B cell (primary cell): ENCODE measurements around the gene AMOTL1. TPM values are rescaled to one million over a fixed set of nuclear protein-coding genes. Genes with fewer than 3 reads are reported as not detected.

Source experiments
- ATAC-seq: fragments of 200-7000 bp; cut with Tn5 transposase; one replicate; pipeline ENCODE4 v1.10.0; 2021; ENCODE audit warnings: low read depth, mild to moderate bottlenecking, moderate number of reproducible peaks, moderate library complexity
- CTCF ChIA-PET: fragments of 350-600 bp; sonication (Branson Sonifier 250); formaldehyde crosslinking; loops from one replicate; lab custom pipeline; 2021; ENCODE audit warnings: antibody characterized with exemption, inconsistent platforms; lab: Charles Lee
- POLR2A ChIA-PET: fragments of 350-600 bp; sonication (Branson Sonifier 250); formaldehyde crosslinking; loops from one replicate; lab custom pipeline; 2021; ENCODE audit warnings: antibody characterized with exemption; lab: Charles Lee
- DNase-seq: peaks from one replicate; pipeline ENCODE4 v3.0.0; 2013
- H2AFZ ChIP-seq: 2 replicates; pipeline ENCODE4 v1.6.1; 2012; ENCODE audit warnings: mild to moderate bottlenecking, low read depth, low read length; ENCODE audit not compliant: insufficient read depth, poor library complexity, severe bottlenecking
- H3K27ac ChIP-seq, 2 donors: 1 replicate in 1 of 2; 2 replicates in 1 of 2; pipeline ENCODE4 v1.5.1; 2012 to 2013; ENCODE audit warnings: low read length in 2 of 2, mild to moderate bottlenecking in 2 of 2, moderate library complexity in 1 of 2
- H3K27me3 ChIP-seq, 4 experiments: fragments of 200-600 bp in 1 of 4; sonication (generic) in 1 of 4; replicated peaks in 1 of 4; 1 replicate in 2 of 4; 2 replicates in 2 of 4; pipeline versions ENCODE4 v1.6.1 to v1.7.0; 2013 to 2016; ENCODE audit warnings: low read length in 3 of 4, mild to moderate bottlenecking in 2 of 4, mixed read lengths in 1 of 4, moderate library complexity in 1 of 4; ENCODE audit not compliant: insufficient read depth in 4 of 4, control insufficient read depth in 3 of 4; ENCODE audit errors: control extremely low read depth in 1 of 4
- H3K36me3 ChIP-seq, 2 experiments: replicated peaks in 1 of 2; 1 replicate in 1 of 2; 2 replicates in 1 of 2; pipeline versions ENCODE4 v1.6.1 to v1.7.1; 2013; ENCODE audit warnings: low read length in 1 of 2; ENCODE audit not compliant: insufficient read depth in 2 of 2, control insufficient read depth in 1 of 2; ENCODE audit errors: control extremely low read depth in 1 of 2, extremely low read depth in 1 of 2
- H3K4me1 ChIP-seq, 2 donors: fragments of 200-600 bp in 1 of 2; sonication (generic) in 1 of 2; 1 replicate in 1 of 2; 2 replicates in 1 of 2; pipeline versions ENCODE4 v1.5.1 to v1.6.1; 2013 to 2017; ENCODE audit warnings: low read length in 2 of 2; ENCODE audit not compliant: control insufficient read depth in 2 of 2, insufficient read depth in 2 of 2
- H3K4me2 ChIP-seq: replicated peaks from 2 replicates; pipeline ENCODE3; 2012; ENCODE audit warnings: mild to moderate bottlenecking, low read depth, low read length; ENCODE audit not compliant: poor library complexity, severe bottlenecking
- H3K4me3 ChIP-seq, 5 experiments: fragments of 200-600 bp in 1 of 5; sonication (generic) in 1 of 5; 1 replicate in 3 of 5; 2 replicates in 2 of 5; pipeline versions ENCODE4 v1.5.1 to v1.7.0; 2011 to 2016; ENCODE audit warnings: low read length in 4 of 5, mild to moderate bottlenecking in 4 of 5, low read depth in 2 of 5, control low read depth in 1 of 5, moderate library complexity in 1 of 5; ENCODE audit not compliant: insufficient read depth in 1 of 5; ENCODE audit errors: control extremely low read depth in 1 of 5, extremely low read depth in 1 of 5
- H3K79me2 ChIP-seq: fragments of 200-600 bp; sonication (generic); one replicate; pipeline ENCODE4 v1.6.0; 2016; ENCODE audit warnings: low read length; ENCODE audit not compliant: control insufficient read depth, insufficient read depth
- H3K9ac ChIP-seq: fragments of 200-600 bp; sonication (generic); 2 replicates; pipeline ENCODE4 v1.6.1; 2017; ENCODE audit warnings: mild to moderate bottlenecking, low read length, moderate library complexity
- H3K9me3 ChIP-seq, 3 donors: one replicate each; pipeline versions ENCODE4 v1.6.1 to v1.7.1; 2013; ENCODE audit warnings: low read length in 2 of 3; ENCODE audit not compliant: control insufficient read depth in 2 of 3, insufficient read depth in 1 of 3; ENCODE audit errors: control extremely low read depth in 1 of 3
- H4K20me1 ChIP-seq: 2 replicates; pipeline ENCODE4 v1.6.0; 2012; ENCODE audit warnings: mild to moderate bottlenecking, low read length; ENCODE audit not compliant: insufficient read depth, control insufficient read depth, poor library complexity, severe bottlenecking
- H3K27ac Mint-ChIP-seq: one replicate; pipeline ENCODE4 v1.8.0; 2021; ENCODE audit warnings: mixed read lengths
- H3K27me3 Mint-ChIP-seq: one replicate; pipeline ENCODE4 v1.8.0; 2021; ENCODE audit warnings: mixed read lengths
- H3K4me1 Mint-ChIP-seq: one replicate; pipeline ENCODE4 v1.8.0; 2021; ENCODE audit warnings: mixed read lengths
- H3K4me3 Mint-ChIP-seq: one replicate; pipeline ENCODE4 v1.8.0; 2021; ENCODE audit warnings: mixed read lengths
- H3K9me3 Mint-ChIP-seq: one replicate; pipeline ENCODE4 v1.8.0; 2022; ENCODE audit warnings: mixed read lengths; ENCODE audit not compliant: insufficient read depth
- EZH2 ChIP-seq: IDR thresholded peaks from 2 replicates; pipeline ENCODE4 v1.6.1; 2012; ENCODE audit warnings: borderline replicate concordance, low read depth, mild to moderate bottlenecking, moderate library complexity, low read length; ENCODE audit not compliant: insufficient read depth, poor library complexity, severe bottlenecking
- WGBS: methylation state at CpG from one replicate; pipeline ENCODE4 v1.1.5; 2013; ENCODE audit warnings: missing lambda C conversion rate; ENCODE audit not compliant: insufficient coverage; 5-methylcytosine and 5-hydroxymethylcytosine counted together
- intact Hi-C: fragments of 100-400 bp; cut with micrococcal nuclease; formaldehyde crosslinking; loops from one replicate; pipeline ENCODE4 v1.10.0; 2022
- polyA plus RNA-seq: library from polyadenylated mRNA; depleted of rRNA; stranded (reverse); fragments of >200 nt; gene quantifications from 2 replicates; pipeline ENCODE4 v1.2.3, GENCODE V29; 2012
- total RNA-seq, 2 donors: library from RNA; stranded (reverse); fragments of 120-200 nt in 1 of 2; gene quantifications; 1 replicate in 1 of 2; 2 replicates in 1 of 2; pipeline versions ENCODE4 v1.2.3 to v1.2.4, GENCODE V29; 2013 to 2022
- TF ChIP-seq, protein P1 (sequence below): fragments of 200-600 bp; IDR thresholded peaks from one replicate; pipeline ENCODE4 v1.8.0; 2022; ENCODE audit warnings: antibody characterized with exemption, mild to moderate bottlenecking

Gene AMOTL1
- total and polyA plus RNA-seq, 2 donors (not counting 1 experiment from before 2014, with no cell fraction given) = 0.04 to 0.30 TPM

DNA sequence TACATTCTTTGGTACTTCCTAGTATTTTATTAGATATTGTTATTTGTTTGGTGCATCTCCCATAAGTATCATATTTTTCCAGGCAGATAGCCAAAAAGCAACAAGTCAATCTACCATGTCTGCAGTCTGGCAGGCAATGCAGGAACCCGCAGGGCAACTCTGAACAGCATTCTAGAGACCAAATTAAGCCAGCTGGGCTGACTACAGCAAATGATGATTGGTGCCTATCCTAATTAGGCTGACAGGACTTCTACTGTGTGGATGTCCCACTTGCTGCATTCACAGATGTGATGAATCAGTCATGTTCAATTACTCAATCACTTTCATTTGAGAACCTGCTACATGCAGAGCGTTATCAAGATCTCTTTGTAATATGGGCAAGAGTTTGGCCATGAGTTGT is 40.3 kb upstream of the AMOTL1 start:
- no peaks in the 10 kb centered on the region for H3K79me2 ChIP-seq
- 83% methylated on average over 1 of the region's 2 CpGs for WGBS
- H3K27ac Mint-ChIP-seq = no peak overlapping the region
- ChIA-PET CTCF (no interaction called here), POLR2A (no interaction called here)
- intact Hi-C loops = no loop called here
- H4K20me1 ChIP-seq = no peaks in the 10 kb centered on the region
- no peak overlapping the region for H3K4me3 ChIP-seq
- no peak overlapping the region for H3K9ac ChIP-seq
- H3K4me3 Mint-ChIP-seq = no peak overlapping the region
- no peaks in the 10 kb centered on the region for H3K9me3 ChIP-seq
- no peak for ATAC-seq
- peaks cover 20% of the 10 kb centered on the region for H3K27me3 Mint-ChIP-seq
- DNase-seq = no peak
- no peaks in the 10 kb centered on the region for H3K4me1 Mint-ChIP-seq
- TF ChIP-seq, protein P1, sequence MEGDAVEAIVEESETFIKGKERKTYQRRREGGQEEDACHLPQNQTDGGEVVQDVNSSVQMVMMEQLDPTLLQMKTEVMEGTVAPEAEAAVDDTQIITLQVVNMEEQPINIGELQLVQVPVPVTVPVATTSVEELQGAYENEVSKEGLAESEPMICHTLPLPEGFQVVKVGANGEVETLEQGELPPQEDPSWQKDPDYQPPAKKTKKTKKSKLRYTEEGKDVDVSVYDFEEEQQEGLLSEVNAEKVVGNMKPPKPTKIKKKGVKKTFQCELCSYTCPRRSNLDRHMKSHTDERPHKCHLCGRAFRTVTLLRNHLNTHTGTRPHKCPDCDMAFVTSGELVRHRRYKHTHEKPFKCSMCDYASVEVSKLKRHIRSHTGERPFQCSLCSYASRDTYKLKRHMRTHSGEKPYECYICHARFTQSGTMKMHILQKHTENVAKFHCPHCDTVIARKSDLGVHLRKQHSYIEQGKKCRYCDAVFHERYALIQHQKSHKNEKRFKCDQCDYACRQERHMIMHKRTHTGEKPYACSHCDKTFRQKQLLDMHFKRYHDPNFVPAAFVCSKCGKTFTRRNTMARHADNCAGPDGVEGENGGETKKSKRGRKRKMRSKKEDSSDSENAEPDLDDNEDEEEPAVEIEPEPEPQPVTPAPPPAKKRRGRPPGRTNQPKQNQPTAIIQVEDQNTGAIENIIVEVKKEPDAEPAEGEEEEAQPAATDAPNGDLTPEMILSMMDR = no peak
- TF ChIP-seq EZH2 = no peak
- H3K27me3 ChIP-seq = peaks cover 0 to 6% (median 5%) of the 10 kb centered on the region in 4 experiments
- H2AFZ ChIP-seq = no peak overlapping the region
- no peaks in the 10 kb centered on the region for H3K4me1 ChIP-seq
- H3K4me2 ChIP-seq = no peak overlapping the region
- no peak overlapping the region for H3K27ac ChIP-seq
- H3K36me3 ChIP-seq = no peaks in the 10 kb centered on the region
- H3K9me3 Mint-ChIP-seq = no peaks in the 10 kb centered on the region

DNA sequence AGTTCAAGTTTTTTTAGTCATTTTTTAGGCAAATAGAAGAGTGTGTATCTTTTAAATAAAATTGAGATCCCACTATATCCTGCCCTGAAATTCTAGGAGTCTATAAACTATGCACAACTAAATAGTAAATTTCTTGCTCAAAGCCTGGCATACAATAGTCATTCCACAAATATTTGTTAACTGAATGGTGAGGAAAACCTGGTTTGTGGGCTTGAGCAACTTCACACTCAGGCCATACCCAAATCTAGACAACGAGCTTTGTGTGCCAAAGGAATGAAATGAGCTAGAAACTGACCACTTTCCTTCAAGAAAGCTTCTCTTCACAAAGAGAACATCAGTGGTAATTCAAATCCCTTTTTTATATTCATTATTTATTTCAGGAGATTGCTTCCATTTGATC is 39.6 kb upstream of the AMOTL1 start:
- no peak overlapping the region for H3K27ac ChIP-seq
- H3K9ac ChIP-seq = no peak overlapping the region
- no peaks in the 10 kb centered on the region for H3K4me1 Mint-ChIP-seq
- H3K4me3 Mint-ChIP-seq = no peak overlapping the region
- no CpG with 5 or more reads among the region's 1 CpG for WGBS
- no peak overlapping the region for H3K4me3 ChIP-seq
- intact Hi-C loops = no loop called here
- H3K9me3 ChIP-seq = no peaks in the 10 kb centered on the region
- ChIA-PET CTCF (no interaction called here), POLR2A (no interaction called here)
- peaks cover 0 to 6% (median 5%) of the 10 kb centered on the region in 4 experiments for H3K27me3 ChIP-seq
- no peak for DNase-seq
- H3K36me3 ChIP-seq = no peaks in the 10 kb centered on the region
- H2AFZ ChIP-seq = no peak overlapping the region
- ATAC-seq = no peak
- no peaks in the 10 kb centered on the region for H3K79me2 ChIP-seq
- peaks cover 16% of the 10 kb centered on the region for H3K27me3 Mint-ChIP-seq
- H3K4me1 ChIP-seq = no peaks in the 10 kb centered on the region
- no peak overlapping the region for H3K4me2 ChIP-seq
- H3K27ac Mint-ChIP-seq = no peak overlapping the region
- H3K9me3 Mint-ChIP-seq = no peaks in the 10 kb centered on the region
- TF ChIP-seq, protein P1 = no peak
- TF ChIP-seq EZH2 = no peak
- no peaks in the 10 kb centered on the region for H4K20me1 ChIP-seq
